A549 (cell line): Measurements from ENCODE around the gene SKAP1.

Experiments
- CBX8 ChIP-seq: fragments of 200-600 bp; sonication (generic); IDR thresholded peaks from 2 replicates; pipeline ENCODE4 v1.6.1; 2016
- ESRRA ChIP-seq: fragments of 150-350 bp; IDR thresholded peaks from 2 replicates; pipeline ENCODE4 v1.6.1; 2014; ENCODE audit warnings: mild to moderate bottlenecking, low read length, borderline replicate concordance
- FOSB ChIP-seq: fragments of 250-450 bp; sonication (Bioruptor Pico); IDR thresholded peaks from 2 replicates; pipeline ENCODE4 v1.5.0; 2020; ENCODE audit warnings: mild to moderate bottlenecking, moderate library complexity
- HEYL ChIP-seq: fragments of 250-450 bp; sonication (Bioruptor Pico); IDR thresholded peaks from 2 replicates; pipeline ENCODE4 v1.8.0; 2021; ENCODE audit warnings: mild to moderate bottlenecking, moderate library complexity
- KDM1A ChIP-seq: fragments of 200-600 bp; sonication (generic); IDR thresholded peaks from 2 replicates; pipeline ENCODE4 v1.6.1; 2016; ENCODE audit warnings: low read depth, mild to moderate bottlenecking
- RARB ChIP-seq: fragments of 250-450 bp; sonication (Bioruptor Pico); IDR thresholded peaks from 2 replicates; pipeline ENCODE4 v1.8.0; 2021; ENCODE audit warnings: mild to moderate bottlenecking, moderate library complexity
- RCOR1 ChIP-seq: fragments of 150-350 bp; IDR thresholded peaks from 2 replicates; pipeline ENCODE4 v1.6.1; 2014; ENCODE audit warnings: antibody characterized with exemption, low read length, low read depth
- REST ChIP-seq: fragments of 200-600 bp; sonication (generic); IDR thresholded peaks from 2 replicates; pipeline ENCODE4 v1.6.1; 2016; ENCODE audit warnings: antibody characterized with exemption, mild to moderate bottlenecking, moderate library complexity
- TF ChIP-seq, protein P1 (sequence below): fragments of >200 bp; sonication (Bioruptor Twin); formaldehyde crosslinking; IDR thresholded peaks from 3 replicates; pipeline ENCODE4 v1.5.1; 2016
- TF ChIP-seq, protein P2 (sequence below): fragments of 450-650 bp; IDR thresholded peaks from 2 replicates; pipeline ENCODE4 v1.6.1; 2014; ENCODE audit warnings: antibody characterized with exemption
- TF ChIP-seq, protein P3 (sequence below): fragments of 250-450 bp; sonication (Bioruptor Pico); IDR thresholded peaks from 2 replicates; pipeline ENCODE4 v1.5.0; 2021; ENCODE audit warnings: mild to moderate bottlenecking, moderate library complexity, borderline replicate concordance

DNA sequence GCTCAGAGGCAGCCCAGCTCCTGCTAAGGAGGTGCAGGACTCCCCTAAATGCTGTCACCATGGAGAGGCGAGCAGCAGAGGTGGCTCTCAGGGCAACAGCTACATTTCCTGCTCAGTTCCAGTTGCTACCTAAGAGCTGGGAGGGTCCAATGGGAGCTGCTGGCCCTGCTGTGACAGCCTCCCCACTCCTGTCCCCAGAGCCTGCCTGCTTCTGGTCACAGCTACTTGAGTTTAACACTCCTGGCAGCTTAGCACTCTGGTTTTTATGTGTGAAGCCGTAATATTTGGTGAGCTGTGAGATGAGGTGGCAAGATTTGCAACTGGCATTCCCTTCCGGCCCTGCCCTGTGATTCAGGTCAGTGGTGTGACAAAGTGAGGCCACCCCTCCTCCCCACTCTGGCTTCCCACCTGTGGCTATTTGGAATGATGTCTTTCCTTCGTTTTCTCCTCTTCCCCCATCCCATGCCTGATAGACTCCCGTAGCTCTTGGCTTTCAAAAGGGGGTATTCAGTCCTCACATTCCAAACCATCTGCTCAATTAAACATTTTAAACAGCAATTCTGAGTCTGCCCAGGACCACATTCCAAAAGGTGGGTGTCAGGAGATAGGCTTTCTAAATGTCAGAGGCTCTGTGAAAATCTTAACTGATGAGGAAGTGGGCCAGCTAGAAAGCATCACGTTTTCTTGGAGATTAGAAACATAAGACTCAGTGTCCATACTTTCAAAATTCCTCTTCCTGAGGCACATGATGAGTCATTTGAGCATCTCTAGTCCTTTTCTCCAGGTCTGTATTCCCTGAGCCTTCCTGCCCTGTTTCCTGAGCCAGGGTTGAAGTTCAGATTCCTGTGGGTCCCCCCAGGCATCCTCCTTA, 42.6 kb upstream of the SKAP1 start:
- TF ChIP-seq, protein P1, sequence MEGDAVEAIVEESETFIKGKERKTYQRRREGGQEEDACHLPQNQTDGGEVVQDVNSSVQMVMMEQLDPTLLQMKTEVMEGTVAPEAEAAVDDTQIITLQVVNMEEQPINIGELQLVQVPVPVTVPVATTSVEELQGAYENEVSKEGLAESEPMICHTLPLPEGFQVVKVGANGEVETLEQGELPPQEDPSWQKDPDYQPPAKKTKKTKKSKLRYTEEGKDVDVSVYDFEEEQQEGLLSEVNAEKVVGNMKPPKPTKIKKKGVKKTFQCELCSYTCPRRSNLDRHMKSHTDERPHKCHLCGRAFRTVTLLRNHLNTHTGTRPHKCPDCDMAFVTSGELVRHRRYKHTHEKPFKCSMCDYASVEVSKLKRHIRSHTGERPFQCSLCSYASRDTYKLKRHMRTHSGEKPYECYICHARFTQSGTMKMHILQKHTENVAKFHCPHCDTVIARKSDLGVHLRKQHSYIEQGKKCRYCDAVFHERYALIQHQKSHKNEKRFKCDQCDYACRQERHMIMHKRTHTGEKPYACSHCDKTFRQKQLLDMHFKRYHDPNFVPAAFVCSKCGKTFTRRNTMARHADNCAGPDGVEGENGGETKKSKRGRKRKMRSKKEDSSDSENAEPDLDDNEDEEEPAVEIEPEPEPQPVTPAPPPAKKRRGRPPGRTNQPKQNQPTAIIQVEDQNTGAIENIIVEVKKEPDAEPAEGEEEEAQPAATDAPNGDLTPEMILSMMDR = no peak
- no peak for TF ChIP-seq RCOR1
- TF ChIP-seq KDM1A = no peak
- no peak for TF ChIP-seq HEYL (CRISPR knock-in tag)
- TF ChIP-seq, protein P2, sequence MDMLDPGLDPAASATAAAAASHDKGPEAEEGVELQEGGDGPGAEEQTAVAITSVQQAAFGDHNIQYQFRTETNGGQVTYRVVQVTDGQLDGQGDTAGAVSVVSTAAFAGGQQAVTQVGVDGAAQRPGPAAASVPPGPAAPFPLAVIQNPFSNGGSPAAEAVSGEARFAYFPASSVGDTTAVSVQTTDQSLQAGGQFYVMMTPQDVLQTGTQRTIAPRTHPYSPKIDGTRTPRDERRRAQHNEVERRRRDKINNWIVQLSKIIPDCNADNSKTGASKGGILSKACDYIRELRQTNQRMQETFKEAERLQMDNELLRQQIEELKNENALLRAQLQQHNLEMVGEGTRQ = no peak
- TF ChIP-seq CBX8 = no peak
- TF ChIP-seq REST = no peak
- no peak for TF ChIP-seq ESRRA
- no peak for TF ChIP-seq FOSB (CRISPR knock-in tag)
- TF ChIP-seq, protein P3, sequence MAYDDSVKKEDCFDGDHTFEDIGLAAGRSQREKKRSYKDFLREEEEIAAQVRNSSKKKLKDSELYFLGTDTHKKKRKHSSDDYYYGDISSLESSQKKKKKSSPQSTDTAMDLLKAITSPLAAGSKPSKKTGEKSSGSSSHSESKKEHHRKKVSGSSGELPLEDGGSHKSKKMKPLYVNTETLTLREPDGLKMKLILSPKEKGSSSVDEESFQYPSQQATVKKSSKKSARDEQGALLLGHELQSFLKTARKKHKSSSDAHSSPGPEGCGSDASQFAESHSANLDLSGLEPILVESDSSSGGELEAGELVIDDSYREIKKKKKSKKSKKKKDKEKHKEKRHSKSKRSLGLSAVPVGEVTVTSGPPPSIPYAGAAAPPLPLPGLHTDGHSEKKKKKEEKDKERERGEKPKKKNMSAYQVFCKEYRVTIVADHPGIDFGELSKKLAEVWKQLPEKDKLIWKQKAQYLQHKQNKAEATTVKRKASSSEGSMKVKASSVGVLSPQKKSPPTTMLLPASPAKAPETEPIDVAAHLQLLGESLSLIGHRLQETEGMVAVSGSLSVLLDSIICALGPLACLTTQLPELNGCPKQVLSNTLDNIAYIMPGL (CRISPR knock-in tag) = no peak
- no peak for TF ChIP-seq RARB (CRISPR knock-in tag)
